Neutrophil (primary cell): ENCODE data around the gene MTA2.
"Not testable (repeated sequence)": the region's sequence is repeated elsewhere in the genome, so short reads cannot be mapped to it uniquely, and the experiment has no call there.

ENCODE experiments used
- H3K27ac ChIP-seq: fragments of 200-600 bp; sonication (generic); 2 replicates; pipeline ENCODE4 v1.5.1; 2016; ENCODE audit warnings: mild to moderate bottlenecking, moderate library complexity
- H3K27me3 ChIP-seq: fragments of 200-600 bp; sonication (generic); 2 replicates; pipeline ENCODE4 v1.6.0; 2016; ENCODE audit warnings: mild to moderate bottlenecking
- H3K36me3 ChIP-seq: fragments of 200-600 bp; sonication (generic); 2 replicates; pipeline ENCODE4 v1.5.1; 2017
- H3K4me1 ChIP-seq, 2 experiments: fragments of 200-600 bp in 1 of 2; sonication (generic) in 1 of 2; 1 replicate in 1 of 2; 2 replicates in 1 of 2; pipeline versions ENCODE4 v1.5.1 to v1.6.1; 2013 to 2016; ENCODE audit warnings: low read depth in 1 of 2, low read length in 1 of 2, mild to moderate bottlenecking in 1 of 2, moderate library complexity in 1 of 2; ENCODE audit not compliant: control insufficient read depth in 1 of 2, insufficient read depth in 1 of 2
- H3K4me3 ChIP-seq, 2 experiments: fragments of 200-600 bp in 1 of 2; sonication (generic) in 1 of 2; 1 replicate in 1 of 2; 2 replicates in 1 of 2; pipeline ENCODE4 v1.5.1; 2013 to 2016; ENCODE audit warnings: low read depth in 1 of 2, low read length in 1 of 2, mild to moderate bottlenecking in 1 of 2, moderate library complexity in 1 of 2
- H3K9me3 ChIP-seq: fragments of 200-600 bp; sonication (generic); 2 replicates; pipeline ENCODE4 v1.5.1; 2016
- TF ChIP-seq, protein P1 (sequence below): fragments of 200-600 bp; sonication (generic); IDR thresholded peaks from 2 replicates; pipeline ENCODE4 v1.5.1; 2016; ENCODE audit warnings: antibody characterized with exemption

The MTA2 gene

DNA sequence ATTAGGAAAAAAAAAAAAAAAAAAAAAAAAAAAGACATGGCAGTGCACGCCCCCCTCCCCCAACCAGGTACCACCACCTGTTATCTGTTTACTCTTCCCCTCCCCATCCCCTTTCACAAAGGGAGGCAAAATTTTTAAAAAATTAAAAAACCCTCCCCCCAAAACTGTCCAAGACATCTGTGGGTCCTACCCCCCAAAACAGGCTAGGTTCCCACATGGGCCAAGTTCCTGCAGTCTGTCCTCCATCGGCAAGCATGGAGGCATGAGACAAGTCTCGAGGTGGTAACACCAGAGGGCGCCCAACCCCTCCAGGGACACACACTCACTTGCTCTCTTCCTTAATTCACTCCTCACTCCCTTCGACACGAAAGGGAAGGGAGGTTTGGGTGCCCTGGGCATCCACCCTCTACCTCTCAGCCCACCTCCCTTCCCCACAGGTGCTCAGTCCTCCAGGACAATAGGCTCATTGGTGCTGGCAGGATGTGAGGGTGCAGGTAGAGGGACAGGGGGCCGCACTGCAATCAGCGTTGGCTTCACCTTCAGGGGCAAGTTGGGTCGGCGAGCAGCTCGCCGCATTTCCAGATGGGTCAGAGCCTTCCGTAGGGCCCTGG, 8.1 kb downstream of the MTA2 start:
- TF ChIP-seq, protein P1, sequence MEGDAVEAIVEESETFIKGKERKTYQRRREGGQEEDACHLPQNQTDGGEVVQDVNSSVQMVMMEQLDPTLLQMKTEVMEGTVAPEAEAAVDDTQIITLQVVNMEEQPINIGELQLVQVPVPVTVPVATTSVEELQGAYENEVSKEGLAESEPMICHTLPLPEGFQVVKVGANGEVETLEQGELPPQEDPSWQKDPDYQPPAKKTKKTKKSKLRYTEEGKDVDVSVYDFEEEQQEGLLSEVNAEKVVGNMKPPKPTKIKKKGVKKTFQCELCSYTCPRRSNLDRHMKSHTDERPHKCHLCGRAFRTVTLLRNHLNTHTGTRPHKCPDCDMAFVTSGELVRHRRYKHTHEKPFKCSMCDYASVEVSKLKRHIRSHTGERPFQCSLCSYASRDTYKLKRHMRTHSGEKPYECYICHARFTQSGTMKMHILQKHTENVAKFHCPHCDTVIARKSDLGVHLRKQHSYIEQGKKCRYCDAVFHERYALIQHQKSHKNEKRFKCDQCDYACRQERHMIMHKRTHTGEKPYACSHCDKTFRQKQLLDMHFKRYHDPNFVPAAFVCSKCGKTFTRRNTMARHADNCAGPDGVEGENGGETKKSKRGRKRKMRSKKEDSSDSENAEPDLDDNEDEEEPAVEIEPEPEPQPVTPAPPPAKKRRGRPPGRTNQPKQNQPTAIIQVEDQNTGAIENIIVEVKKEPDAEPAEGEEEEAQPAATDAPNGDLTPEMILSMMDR, result peak; percentile 69
- peak overlapping the region; percentile 65 for H3K27ac ChIP-seq
- H3K27me3 ChIP-seq, result no peaks in the 10 kb centered on the region
- peaks cover 50% of the 10 kb centered on the region for H3K36me3 ChIP-seq
- H3K4me3 ChIP-seq, result peak overlapping the region in 1 of 2 experiments; percentile 85
- no peaks in the 10 kb centered on the region for H3K9me3 ChIP-seq
- peaks cover 30 to 34% of the 10 kb centered on the region in 2 experiments for H3K4me1 ChIP-seq

DNA sequence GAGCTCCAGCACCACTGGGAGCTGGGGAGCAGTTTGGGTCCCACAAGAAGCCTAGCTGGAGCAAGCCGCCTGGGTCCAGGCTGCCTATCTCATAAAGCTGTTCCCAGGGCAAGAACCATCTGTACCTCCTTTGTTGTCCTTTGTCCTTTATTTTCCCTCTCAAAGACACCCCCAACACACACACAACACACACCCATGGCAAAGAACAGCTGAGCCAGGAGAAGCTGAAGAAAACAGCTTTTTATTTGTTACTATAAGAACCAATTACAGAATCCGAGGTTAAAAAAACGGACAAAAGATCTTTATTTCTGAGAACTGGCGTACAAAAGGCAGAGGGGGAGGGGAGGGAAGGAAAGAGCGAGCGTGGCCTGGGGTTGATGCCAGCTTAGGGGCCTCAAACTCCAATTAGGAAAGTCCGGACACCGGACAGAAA, 8.7 kb downstream of the MTA2 start:
- Histone ChIP-seq H3K4me1 (peaks cover 29 to 33% of the 10 kb centered on the region in 2 experiments), H3K4me3 (peak overlapping the region; percentile 76 to 85), H3K27ac (peak overlapping the region; percentile 90), H3K27me3 (no peaks in the 10 kb centered on the region), H3K36me3 (peaks cover 45% of the 10 kb centered on the region), H3K9me3 (no peaks in the 10 kb centered on the region)
- TF ChIP-seq, protein P1, result no peak

DNA sequence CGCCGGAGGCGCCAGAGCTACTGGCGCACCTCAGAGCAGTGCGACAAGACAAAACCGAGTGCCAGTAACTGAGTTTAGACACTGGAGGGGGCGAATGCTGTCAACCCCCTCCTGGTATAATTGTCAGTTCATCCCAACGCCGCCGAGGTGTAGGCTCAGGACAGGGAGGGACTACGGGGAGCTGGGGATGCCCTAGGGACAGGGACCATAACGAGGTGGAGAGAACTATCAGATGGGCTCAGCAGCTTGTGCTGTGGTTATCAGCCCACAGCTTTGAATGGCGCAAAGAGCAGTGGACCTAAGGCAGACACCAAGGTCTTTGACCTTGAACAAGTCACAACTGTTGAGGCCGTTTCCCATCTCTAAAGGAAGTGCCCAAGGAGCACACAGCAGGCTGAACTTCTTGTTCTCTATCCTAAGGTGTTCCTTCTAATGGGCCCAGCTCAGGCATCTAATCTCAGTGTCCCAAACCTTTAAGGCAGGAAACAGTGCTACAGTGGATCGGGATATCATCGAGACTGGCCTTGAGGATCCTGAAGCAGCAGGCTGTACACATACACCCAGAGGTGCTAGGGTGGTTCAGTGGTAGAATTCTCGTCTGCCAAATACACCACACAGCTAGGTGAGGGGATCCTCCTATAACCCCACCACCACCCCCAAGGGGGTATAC, 9.4 kb downstream of the MTA2 start:
- H3K36me3 ChIP-seq, result peaks cover 43% of the 10 kb centered on the region
- H3K27ac ChIP-seq, result peak overlapping the region; percentile 90
- peaks cover 29 to 33% of the 10 kb centered on the region in 2 experiments for H3K4me1 ChIP-seq
- H3K27me3 ChIP-seq, result no peaks in the 10 kb centered on the region
- TF ChIP-seq, protein P1, result no peak
- peak overlapping the region; percentile 76 to 85 for H3K4me3 ChIP-seq
- no peaks in the 10 kb centered on the region for H3K9me3 ChIP-seq

GRCh38 chr11:62591448-62592145, 10.1 kb downstream of the MTA2 start, which contains the start of gene TUT1:
Gene TUT1, minus strand, starts transcription at chr11:62591523. Its CDS starts 38 bp downstream, at chr11:62591485.
- Histone ChIP-seq H3K27me3 (no peaks in the 10 kb centered on the region), H3K9me3 (no peaks in the 10 kb centered on the region), H3K4me3 (peak within 1 kb of the TSS; percentile 76 to 85), H3K36me3 (peaks cover 39% of the 10 kb centered on the region), H3K27ac (peak within 1 kb of the TSS; percentile 90), H3K4me1 (peaks cover 29 to 33% of the 10 kb centered on the region in 2 experiments)
- TF ChIP-seq, protein P1, result peak; percentile 39

- H3K4me3 ChIP-seq, result no peak overlapping the region
- H3K4me1 ChIP-seq, result peaks cover 29 to 33% of the 10 kb centered on the region in 2 experiments
- H3K9me3 ChIP-seq, result no peaks in the 10 kb centered on the region
- H3K27me3 ChIP-seq, result no peaks in the 10 kb centered on the region
- TF ChIP-seq, protein P1, result no peak
- H3K27ac ChIP-seq, result no peak overlapping the region
- peaks cover 28% of the 10 kb centered on the region for H3K36me3 ChIP-seq
These were observed 12.6 kb downstream of the MTA2 start for GRCh38 chr11:62588966-62589637.

- not testable (repeated sequence) for H3K27ac ChIP-seq, H3K4me3 ChIP-seq, H3K4me1 ChIP-seq, H3K27me3 ChIP-seq, H3K9me3 ChIP-seq
- H3K36me3 ChIP-seq, result peaks cover 32% of the 10 kb centered on the region
These were observed 16.3 kb downstream of the MTA2 start for GRCh38 chr11:62585356-62585755.

DNA sequence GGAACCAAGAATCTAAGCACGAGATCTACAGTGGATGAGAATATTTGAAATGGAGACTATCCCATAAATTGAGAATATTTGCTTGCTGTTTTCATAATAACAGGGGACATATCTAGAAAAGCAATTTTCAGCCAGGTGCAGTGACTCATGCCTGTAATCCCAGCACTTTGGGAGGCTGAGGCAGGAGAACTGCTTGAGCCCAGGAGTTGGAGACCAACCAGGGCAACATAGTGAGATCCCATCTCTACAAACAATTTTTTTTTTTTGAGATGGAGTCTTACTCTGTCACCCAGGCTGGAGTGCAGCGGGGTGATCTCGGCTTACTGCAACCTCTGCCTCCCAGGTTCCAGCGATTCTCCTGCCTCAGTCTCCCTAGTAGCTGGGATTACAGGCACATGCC, 19.9 kb downstream of the MTA2 start:
- H3K27ac ChIP-seq, H3K4me3 ChIP-seq, H3K9me3 ChIP-seq, H3K4me1 ChIP-seq, H3K27me3 ChIP-seq: not testable (repeated sequence)
- peaks cover 39% of the 10 kb centered on the region for H3K36me3 ChIP-seq
